ENCODE results near the gene DCHS1. TPM values are rescaled to one million over a fixed set of nuclear protein-coding genes. Genes with fewer than 3 reads are reported as not detected.
A peak's percentile ranks its signal among the peaks of the same experiment; 100 is the strongest.
"Not testable (repeated sequence)": the region's sequence is repeated elsewhere in the genome, so short reads cannot be mapped to it uniquely, and the experiment has no call there.

The DCHS1 gene, protein sequence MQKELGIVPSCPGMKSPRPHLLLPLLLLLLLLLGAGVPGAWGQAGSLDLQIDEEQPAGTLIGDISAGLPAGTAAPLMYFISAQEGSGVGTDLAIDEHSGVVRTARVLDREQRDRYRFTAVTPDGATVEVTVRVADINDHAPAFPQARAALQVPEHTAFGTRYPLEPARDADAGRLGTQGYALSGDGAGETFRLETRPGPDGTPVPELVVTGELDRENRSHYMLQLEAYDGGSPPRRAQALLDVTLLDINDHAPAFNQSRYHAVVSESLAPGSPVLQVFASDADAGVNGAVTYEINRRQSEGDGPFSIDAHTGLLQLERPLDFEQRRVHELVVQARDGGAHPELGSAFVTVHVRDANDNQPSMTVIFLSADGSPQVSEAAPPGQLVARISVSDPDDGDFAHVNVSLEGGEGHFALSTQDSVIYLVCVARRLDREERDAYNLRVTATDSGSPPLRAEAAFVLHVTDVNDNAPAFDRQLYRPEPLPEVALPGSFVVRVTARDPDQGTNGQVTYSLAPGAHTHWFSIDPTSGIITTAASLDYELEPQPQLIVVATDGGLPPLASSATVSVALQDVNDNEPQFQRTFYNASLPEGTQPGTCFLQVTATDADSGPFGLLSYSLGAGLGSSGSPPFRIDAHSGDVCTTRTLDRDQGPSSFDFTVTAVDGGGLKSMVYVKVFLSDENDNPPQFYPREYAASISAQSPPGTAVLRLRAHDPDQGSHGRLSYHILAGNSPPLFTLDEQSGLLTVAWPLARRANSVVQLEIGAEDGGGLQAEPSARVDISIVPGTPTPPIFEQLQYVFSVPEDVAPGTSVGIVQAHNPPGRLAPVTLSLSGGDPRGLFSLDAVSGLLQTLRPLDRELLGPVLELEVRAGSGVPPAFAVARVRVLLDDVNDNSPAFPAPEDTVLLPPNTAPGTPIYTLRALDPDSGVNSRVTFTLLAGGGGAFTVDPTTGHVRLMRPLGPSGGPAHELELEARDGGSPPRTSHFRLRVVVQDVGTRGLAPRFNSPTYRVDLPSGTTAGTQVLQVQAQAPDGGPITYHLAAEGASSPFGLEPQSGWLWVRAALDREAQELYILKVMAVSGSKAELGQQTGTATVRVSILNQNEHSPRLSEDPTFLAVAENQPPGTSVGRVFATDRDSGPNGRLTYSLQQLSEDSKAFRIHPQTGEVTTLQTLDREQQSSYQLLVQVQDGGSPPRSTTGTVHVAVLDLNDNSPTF (N-terminal part only)
- 1 to 10 TPM in 1 of 2 donors, under 1 TPM in 1; 0.73 to 1.6 TPM for total RNA-seq

DNA sequence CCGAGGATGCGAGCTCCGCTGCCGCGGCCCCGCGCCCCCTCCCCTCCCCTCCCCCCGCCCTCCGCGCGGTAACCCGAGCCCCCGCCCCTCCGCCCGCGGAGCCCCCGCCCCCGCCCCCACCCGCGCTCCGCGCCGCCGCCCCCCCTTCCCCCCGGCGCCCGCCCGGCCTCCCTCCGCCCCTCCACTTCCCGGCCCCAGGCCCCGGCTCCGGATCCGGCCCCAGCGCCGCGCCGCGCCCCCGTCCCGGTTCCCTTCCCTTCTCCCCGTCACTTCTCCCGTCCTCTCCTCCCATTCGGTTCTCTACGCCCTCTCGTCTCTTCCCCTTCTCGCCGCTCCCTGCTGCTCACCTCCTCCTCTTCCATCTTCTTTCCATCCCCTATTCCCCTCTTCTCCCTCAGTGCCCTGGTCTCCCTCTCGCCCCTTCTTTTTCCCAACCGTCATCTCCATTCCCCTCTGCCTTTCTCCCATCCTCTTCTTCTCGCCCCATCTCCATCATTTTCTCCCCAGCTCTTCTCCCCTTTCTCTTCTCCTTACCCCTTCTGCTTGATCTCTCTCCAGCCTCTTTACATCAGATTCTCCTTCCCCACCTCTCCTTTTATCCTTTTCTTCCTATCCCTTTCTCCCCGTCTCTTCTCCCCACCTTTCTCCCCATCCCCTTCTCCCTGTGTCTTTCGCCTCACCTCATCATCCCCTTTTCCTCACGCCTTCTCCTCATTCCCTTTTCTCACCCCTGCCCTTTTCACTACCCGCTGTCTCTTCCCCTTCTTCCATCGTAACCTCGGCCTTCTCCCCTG lies at the start of gene DCHS1:
Gene DCHS1 (minus strand): TSS at position 20 of the 794 bp plus-strand sequence. CDS start 14,196 bp downstream, outside the sequence.
- ATAC-seq, result peak; percentile 6 to 52
- no peaks in the 10 kb centered on the region for H3K36me3 Mint-ChIP-seq
- no peaks in the 10 kb centered on the region for H3K9me3 Mint-ChIP-seq
- DNase-seq (ENCODE audit: low spot score), result no peak
- H3K27me3 Mint-ChIP-seq, result peaks cover 12 to 14% of the 10 kb centered on the region in 2 donors
- H3K4me1 Mint-ChIP-seq (ENCODE audit: low read depth in 2 of 2), result peaks cover 6 to 10% of the 10 kb centered on the region in 2 donors
- no peak within 1 kb of the TSS for H3K27ac Mint-ChIP-seq
- H3K4me3 Mint-ChIP-seq, result peak within 1 kb of the TSS; percentile 77

DNA sequence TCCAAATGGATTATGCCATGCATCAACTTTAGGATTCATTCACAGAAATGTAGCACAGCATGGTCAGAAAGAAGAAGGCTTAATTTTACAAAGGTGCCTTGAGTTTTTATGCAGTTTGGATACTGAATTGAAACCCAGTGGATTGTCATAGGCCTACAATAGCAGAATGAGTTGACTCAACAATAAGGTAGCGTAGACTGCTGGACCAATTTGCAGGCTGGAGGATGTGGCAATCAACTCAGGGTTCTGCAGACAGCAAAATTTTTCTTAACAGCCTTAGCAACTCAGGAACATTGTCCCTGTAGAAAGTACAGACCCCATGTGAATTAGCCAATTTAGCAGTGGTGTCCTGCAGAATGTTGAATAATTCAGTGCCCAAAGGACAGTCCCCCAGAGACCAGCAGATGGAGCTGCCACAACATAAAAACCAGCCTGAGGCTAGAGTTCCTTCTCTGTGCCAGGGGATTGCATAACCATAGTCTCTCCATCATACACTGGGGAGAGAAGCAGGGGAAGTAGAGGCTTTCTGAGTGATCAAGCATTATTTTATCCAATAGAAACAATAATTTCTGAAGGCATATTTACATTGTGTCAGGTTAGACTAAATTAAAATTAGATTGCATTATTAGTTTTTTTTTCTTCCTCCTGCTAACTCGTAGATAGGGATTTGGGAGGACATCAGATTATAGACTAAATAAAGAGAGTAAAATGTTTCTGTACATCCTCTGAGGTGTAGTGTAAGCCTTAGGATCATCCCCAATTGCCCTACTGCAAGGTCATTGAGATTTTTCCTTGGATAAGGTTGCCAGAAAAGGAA lies 47.8 kb upstream of the DCHS1 start:
- ATAC-seq, result peak; percentile 77 to 79
- no peak overlapping the region for H3K27ac Mint-ChIP-seq
- no peaks in the 10 kb centered on the region for H3K9me3 Mint-ChIP-seq
- H3K4me3 Mint-ChIP-seq, result no peak overlapping the region
- H3K4me1 Mint-ChIP-seq (ENCODE audit: low read depth in 2 of 2), result peaks cover 6 to 14% of the 10 kb centered on the region in 2 donors
- H3K36me3 Mint-ChIP-seq, result no peaks in the 10 kb centered on the region
- H3K27me3 Mint-ChIP-seq, result no peaks in the 10 kb centered on the region
- DNase-seq (ENCODE audit: low spot score), result no peak

DNA sequence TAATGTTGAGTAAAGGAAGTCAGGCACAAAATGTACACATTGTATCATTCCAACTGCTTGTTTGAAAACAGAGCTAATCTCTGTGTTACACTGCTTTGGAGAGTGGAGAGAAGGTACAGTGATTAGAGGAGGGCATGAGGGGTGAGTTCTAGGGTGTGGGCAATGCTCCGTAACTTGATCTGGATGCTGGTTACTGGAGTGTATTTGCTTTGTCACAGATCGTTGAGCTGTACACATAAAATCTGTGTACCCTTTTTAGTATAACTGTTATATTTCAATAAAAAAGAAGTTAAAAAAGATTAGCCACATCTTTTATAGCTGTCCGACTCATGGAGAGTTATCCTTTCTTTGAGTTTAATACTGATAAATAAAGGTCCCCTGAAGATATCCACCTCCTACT lies 46.3 kb upstream of the DCHS1 start:
- not testable (repeated sequence) for H3K27ac Mint-ChIP-seq; H3K36me3 Mint-ChIP-seq; H3K4me3 Mint-ChIP-seq; DNase-seq (ENCODE audit: low spot score); ATAC-seq; H3K9me3 Mint-ChIP-seq; H3K27me3 Mint-ChIP-seq
- peaks cover 6 to 14% of the 10 kb centered on the region in 2 donors for H3K4me1 Mint-ChIP-seq (ENCODE audit: low read depth in 2 of 2)

DNA sequence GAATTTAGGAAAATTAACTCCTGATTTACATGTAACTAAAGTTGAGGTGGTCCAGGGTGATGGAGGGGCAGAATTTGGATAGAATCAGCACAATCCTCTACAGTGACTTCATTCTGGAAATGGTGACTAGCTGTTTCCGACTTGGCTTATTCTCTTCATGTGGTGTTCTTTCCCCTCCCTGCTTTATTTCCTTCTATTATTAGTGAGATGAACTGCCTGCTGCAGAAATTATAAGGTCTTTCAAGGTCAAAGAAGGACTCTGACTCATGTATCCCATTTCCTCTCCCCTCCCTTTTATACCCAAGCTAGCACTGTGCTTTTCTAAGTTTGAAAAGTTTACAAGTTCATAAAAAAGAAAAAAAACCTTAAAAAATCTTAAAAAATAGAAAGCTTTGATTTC lies 39.8 kb upstream of the DCHS1 start:
- ATAC-seq, result no peak
- Mint-ChIP-seq H3K9me3 (no peaks in the 10 kb centered on the region), H3K27ac (no peak overlapping the region), H3K27me3 (no peaks in the 10 kb centered on the region), H3K36me3 (no peaks in the 10 kb centered on the region), H3K4me3 (no peak overlapping the region), H3K4me1 (ENCODE audit: low read depth in 2 of 2) (peaks cover 10 to 13% of the 10 kb centered on the region in 2 donors)
- DNase-seq (ENCODE audit: low spot score), result no peak

DNA sequence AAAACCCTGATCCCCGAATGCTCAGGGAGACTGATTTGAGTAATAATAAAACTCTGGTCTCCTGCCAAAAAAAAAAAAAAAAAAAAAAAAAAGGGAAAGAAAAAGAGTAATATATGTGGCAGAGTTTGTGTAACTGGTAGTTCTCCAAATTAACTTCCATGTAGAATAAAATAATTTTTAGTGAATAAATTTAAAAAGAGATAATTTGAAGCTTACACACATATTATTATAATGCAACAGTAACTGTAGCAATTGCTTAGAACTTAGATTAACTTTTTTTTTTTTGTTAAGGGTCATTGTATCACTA lies 38.6 kb upstream of the DCHS1 start:
- Mint-ChIP-seq H3K9me3 (no peaks in the 10 kb centered on the region), H3K27ac (peak overlapping the region; percentile 71 to 90), H3K4me3 (peak overlapping the region; percentile 3), H3K4me1 (ENCODE audit: low read depth in 2 of 2) (peaks cover 10 to 13% of the 10 kb centered on the region in 2 donors), H3K27me3 (no peaks in the 10 kb centered on the region), H3K36me3 (no peaks in the 10 kb centered on the region)
- ATAC-seq (no peak), DNase-seq (ENCODE audit: low spot score) (no peak)

DNA sequence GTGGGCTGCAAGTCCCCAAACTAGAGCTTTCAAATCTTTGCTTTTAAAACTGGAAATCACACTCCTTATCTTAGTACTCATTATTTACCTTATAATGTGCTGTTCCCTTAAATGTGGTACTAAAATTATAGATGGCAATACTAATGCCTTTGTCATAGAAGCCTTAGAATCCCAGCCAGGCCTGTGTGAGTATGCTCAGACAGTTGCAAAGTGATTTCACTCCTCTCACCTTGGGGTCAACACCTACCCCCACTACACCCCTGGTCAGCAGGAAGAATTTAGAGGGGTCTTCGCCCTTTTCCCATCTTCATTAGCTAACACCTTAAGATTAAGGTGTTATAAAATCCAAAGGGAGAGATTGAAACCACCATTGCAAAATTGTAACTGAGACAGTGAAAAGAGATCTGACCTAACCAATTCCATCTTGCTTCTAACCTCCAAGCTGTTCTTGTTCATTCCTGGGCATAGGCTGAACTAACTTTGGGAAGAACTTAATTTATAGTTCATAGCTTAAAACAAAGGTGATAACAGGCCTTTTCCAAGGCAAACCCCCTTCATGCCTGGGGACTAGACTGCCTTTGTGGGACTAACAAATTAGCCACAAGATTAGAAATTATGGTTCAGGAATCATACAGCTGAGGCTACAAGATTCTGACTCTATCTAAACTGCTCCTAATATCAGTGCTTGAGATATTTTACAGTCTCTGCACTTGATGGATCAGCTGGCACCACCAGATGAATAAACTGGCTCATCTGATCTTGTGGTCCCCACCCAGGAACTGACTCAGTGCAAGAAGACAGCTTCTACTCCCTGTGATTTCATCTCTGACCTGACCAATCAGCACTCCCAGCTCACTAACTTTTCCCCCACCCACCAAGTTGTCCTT lies 38.0 kb upstream of the DCHS1 start:
- ATAC-seq (peak in 1 of 2 donors; percentile 52), DNase-seq (ENCODE audit: low spot score) (no peak)
- Mint-ChIP-seq H3K4me3 (peak overlapping the region; percentile 3), H3K4me1 (ENCODE audit: low read depth in 2 of 2) (peaks cover 10 to 13% of the 10 kb centered on the region in 2 donors), H3K9me3 (no peaks in the 10 kb centered on the region), H3K27me3 (no peaks in the 10 kb centered on the region), H3K36me3 (no peaks in the 10 kb centered on the region), H3K27ac (peak overlapping the region; percentile 71 to 90)

DNA sequence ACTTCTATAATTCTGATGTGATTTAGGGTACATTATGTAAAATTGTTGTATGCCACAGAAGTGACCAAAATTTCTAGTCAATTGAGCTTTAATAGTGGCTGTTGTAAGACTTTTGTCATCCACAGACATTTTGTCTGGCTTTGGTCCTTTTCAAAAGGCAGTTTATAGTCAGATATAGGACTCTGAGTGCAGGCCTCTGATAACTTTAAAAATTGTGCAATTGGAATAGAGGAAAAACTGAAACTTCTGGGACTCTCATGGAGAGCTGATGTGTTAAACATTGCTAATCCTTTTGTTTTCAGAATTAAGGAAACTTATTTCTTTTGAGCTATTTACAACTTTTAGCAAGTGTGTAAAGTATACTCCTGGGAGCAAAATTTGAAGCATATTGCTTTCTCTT lies 36.5 kb upstream of the DCHS1 start:
- Mint-ChIP-seq H3K4me3 (no peak overlapping the region), H3K36me3 (no peaks in the 10 kb centered on the region), H3K4me1 (ENCODE audit: low read depth in 2 of 2) (peaks cover 10 to 13% of the 10 kb centered on the region in 2 donors), H3K27ac (no peak overlapping the region), H3K27me3 (no peaks in the 10 kb centered on the region), H3K9me3 (no peaks in the 10 kb centered on the region)
- ATAC-seq, result no peak
- no peak for DNase-seq (ENCODE audit: low spot score)

DNA sequence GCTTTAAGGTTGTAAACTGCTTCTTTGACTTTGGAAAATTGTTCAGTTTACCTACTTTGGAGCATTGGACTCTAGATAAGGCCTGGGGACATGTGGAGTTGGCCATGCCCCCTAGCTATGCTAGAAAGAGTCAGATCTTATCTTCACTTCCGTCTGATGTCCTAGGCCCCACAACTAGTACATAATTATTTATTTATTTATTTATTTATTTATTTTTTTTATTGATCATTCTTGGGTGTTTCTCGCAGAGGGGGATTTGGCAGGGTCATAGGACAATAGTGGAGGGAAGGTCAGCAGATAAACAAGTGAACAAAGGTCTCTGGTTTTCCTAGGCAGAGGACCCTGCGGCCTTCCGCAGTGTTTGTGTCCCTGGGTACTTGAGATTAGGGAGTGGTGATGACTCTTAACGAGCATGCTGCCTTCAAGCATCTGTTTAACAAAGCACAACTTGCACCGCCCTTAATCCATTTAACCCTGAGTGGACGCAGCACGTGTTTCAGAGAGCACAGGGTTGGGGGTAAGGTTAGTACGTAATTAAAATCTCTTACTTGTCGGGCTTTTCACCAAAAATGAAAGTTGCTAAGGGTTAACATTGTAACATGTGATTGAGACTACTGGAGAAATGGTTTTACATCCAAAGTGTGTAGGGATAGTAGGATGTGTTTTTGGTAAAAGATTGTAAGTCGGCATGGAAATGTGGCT lies 35.0 kb upstream of the DCHS1 start:
- H3K4me1 Mint-ChIP-seq (ENCODE audit: low read depth in 2 of 2), result peaks cover 10 to 13% of the 10 kb centered on the region in 2 donors
- not testable (repeated sequence) for ATAC-seq; H3K36me3 Mint-ChIP-seq; H3K27me3 Mint-ChIP-seq; H3K27ac Mint-ChIP-seq; H3K9me3 Mint-ChIP-seq; H3K4me3 Mint-ChIP-seq; DNase-seq (ENCODE audit: low spot score)

DNA sequence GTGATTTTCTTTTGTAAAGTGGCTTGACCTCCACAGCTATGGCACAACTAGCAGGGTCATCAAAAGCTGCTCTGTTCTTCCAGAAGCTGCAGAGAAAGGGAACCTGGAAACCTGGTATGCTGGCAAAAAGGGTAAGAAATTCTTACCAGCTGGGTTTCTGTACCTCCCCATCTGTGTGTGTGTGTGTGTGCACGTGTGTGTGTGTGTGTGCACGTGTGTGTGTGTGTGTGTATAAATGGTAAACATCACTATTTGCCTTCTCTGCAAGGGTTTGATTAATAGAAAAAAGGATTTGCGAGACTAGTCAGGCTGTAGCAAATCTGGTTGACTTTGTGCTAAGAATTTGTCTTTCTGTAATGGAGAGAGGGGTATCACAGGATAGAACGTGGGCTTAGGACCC lies 32.3 kb upstream of the DCHS1 start:
- no peak for DNase-seq (ENCODE audit: low spot score)
- Mint-ChIP-seq H3K4me3 (no peak overlapping the region), H3K27me3 (no peaks in the 10 kb centered on the region), H3K9me3 (no peaks in the 10 kb centered on the region), H3K4me1 (ENCODE audit: low read depth in 2 of 2) (peaks cover 10 to 17% of the 10 kb centered on the region in 2 donors), H3K36me3 (no peaks in the 10 kb centered on the region), H3K27ac (peak overlapping the region in 1 of 2 donors; percentile 15)
- ATAC-seq, result no peak

DNA sequence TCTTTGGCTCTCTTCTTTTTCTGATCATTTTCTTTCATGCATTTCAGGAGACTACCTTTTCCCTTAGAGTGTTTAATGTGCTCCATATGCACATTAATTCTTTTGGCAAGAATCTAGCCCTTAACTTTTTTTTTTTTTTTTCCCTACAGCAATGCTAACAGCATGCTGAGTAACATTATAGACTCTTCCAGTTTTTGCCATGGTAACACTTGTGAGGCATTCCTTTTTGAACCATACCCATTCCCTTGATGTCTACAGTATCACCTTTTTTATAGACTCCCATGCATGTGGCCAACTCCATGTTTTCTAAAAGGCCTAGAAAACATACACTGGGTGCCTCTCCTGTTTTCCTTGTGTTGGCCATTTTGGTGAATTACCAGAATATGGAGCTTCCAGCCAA lies 30.4 kb upstream of the DCHS1 start:
- Mint-ChIP-seq H3K27me3 (no peaks in the 10 kb centered on the region), H3K4me3 (no peak overlapping the region), H3K9me3 (no peaks in the 10 kb centered on the region), H3K36me3 (peaks cover 5% of the 10 kb centered on the region), H3K4me1 (ENCODE audit: low read depth in 2 of 2) (peaks cover 17 to 31% of the 10 kb centered on the region in 2 donors), H3K27ac (no peak overlapping the region)
- no peak for ATAC-seq
- DNase-seq (ENCODE audit: low spot score), result no peak

DNA sequence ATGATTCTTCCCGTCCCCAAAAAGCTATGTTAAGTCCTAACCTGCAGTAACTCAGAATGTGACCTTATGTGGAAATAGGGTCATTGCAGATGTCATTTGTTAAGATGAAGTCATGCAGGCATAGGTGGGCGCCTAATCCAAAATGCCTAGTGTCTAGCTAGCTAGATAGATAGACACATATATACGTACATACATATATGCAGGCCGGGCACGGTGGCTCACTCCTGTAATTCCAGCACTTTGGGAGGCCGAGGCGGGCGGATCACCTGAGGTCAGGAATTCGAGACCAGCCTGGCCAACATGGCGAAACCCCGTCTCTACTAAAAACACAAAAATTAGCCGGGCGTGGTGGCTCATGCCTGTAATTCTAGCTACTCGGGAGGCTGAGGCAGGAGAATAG lies 28.5 kb upstream of the DCHS1 start:
- H3K27ac Mint-ChIP-seq, result peak overlapping the region; percentile 94 to 98
- H3K4me3 Mint-ChIP-seq, result peak overlapping the region; percentile 97
- H3K36me3 Mint-ChIP-seq; H3K27me3 Mint-ChIP-seq; ATAC-seq; DNase-seq (ENCODE audit: low spot score); H3K9me3 Mint-ChIP-seq: not testable (repeated sequence)
- peaks cover 18 to 36% of the 10 kb centered on the region in 2 donors for H3K4me1 Mint-ChIP-seq (ENCODE audit: low read depth in 2 of 2)
